HCT116 (cell line): ENCODE measurements around the gene SNX10.
"Not testable (repeated sequence)": the region's sequence is repeated elsewhere in the genome, so short reads cannot be mapped to it uniquely, and the experiment has no call there.

Experiments
- CTCF ChIP-seq, 3 experiments: fragments of 200-600 bp in 1 of 3; sonication (generic) in 1 of 3; IDR thresholded peaks in 2 of 3; conservative IDR thresholded peaks in 1 of 3; 2 replicates each; pipeline ENCODE4 v1.5.1; 2012 to 2017; ENCODE audit warnings: low read depth in 2 of 3, low read length in 2 of 3, antibody characterized with exemption in 1 of 3, borderline replicate concordance in 1 of 3, control low read depth in 1 of 3, mild to moderate bottlenecking in 1 of 3, mixed read lengths in 1 of 3, mixed run types in 1 of 3, moderate library complexity in 1 of 3; ENCODE audit not compliant: insufficient read depth in 1 of 3
- EZH2 ChIP-seq: fragments of 200-600 bp; sonication (generic); IDR thresholded peaks from 2 replicates; pipeline ENCODE4 v1.6.1; 2017; ENCODE audit warnings: antibody characterized with exemption, mixed run types
- POLR2A ChIP-seq: IDR thresholded peaks from 2 replicates; pipeline ENCODE4 v1.7.0; 2011; ENCODE audit warnings: borderline replicate concordance; ENCODE audit not compliant: insufficient read depth, insufficient read length; ENCODE audit errors: extremely low read depth
- POLR2AphosphoS5 ChIP-seq: IDR thresholded peaks from 2 replicates; pipeline ENCODE4 v1.6.1; 2011; ENCODE audit warnings: mild to moderate bottlenecking, low read depth, low read length, moderate library complexity
- REST ChIP-seq: IDR thresholded peaks from 2 replicates; pipeline ENCODE4 v1.6.1; 2012; ENCODE audit warnings: low read depth
- SIN3A ChIP-seq: IDR thresholded peaks from 2 replicates; pipeline ENCODE4 v1.6.1; 2012; ENCODE audit warnings: low read depth
- SRF ChIP-seq: IDR thresholded peaks from 2 replicates; pipeline ENCODE4 v1.6.1; 2012; ENCODE audit warnings: low read depth

- not testable (repeated sequence) for TF ChIP-seq CTCF (IDR thresholded peaks at IDR 0.05 in 2 of 3, conservative IDR thresholded peaks at IDR 0.05 in 1 of 3; ENCODE audit: borderline replicate concordance in 1 of 3, insufficient read depth in 1 of 3, low read depth in 2 of 3, low read length in 2 of 3); POLR2AphosphoS5; REST; SIN3A; POLR2A; EZH2; SRF
Measured at GRCh38 chr7:26261866-26262265, 29.8 kb upstream of the SNX10 start.
